K562 (cell line): ENCODE results near the gene STXBP5L. TPM values are rescaled to one million over a fixed set of nuclear protein-coding genes. Genes with fewer than 3 reads are reported as not detected.

Experiments
- ATAC-seq: fragments of 200-7000 bp; cut with Tn5 transposase; 3 replicates; pipeline ENCODE4 v1.9.1; 2020; ENCODE audit warnings: moderate library complexity
- BruUV-seq: library from RNA; stranded (reverse); fragments of 400-500 nt; replicated peaks from 2 replicates; lab custom pipeline; 2021; lab: Mats Ljungman, UMichigan
- CTCF ChIA-PET: fragments of 300-600 bp; formaldehyde crosslinking; extraction: SDS; loops from one replicate; lab custom pipeline; 2021; ENCODE audit warnings: low intra/inter-chr PET ratio; lab: Yijun Ruan, JAX
- POLR2A ChIA-PET: fragments of 300-600, 350-650 bp; sonication (Branson Sonifier 250); formaldehyde crosslinking; extraction: SDS; loops from one replicate; lab custom pipeline; 2021; ENCODE audit warnings: antibody characterized with exemption, inconsistent platforms; lab: Yijun Ruan, JAX
- DNase-seq, 4 experiments: peaks; one replicate each; pipeline versions ENCODE4 v3.0.0 to v3.0.0-alpha.2; 2011 to 2018; ENCODE audit warnings: low spot score in 3 of 4, mixed read lengths in 3 of 4; ENCODE audit errors: extremely low read depth in 1 of 4
- FAIRE-seq: peaks from 2 replicates; lab custom pipeline; 2011; peaks lifted over from hg19 to GRCh38; lab: Jason Lieb, UNC
- H2AFZ ChIP-seq: 2 replicates; pipeline ENCODE4 v1.6.0; 2011; ENCODE audit warnings: low read depth, low read length, control low read depth, inconsistent platforms
- H3K27ac ChIP-seq: fragments of 200-600 bp; 3 replicates; pipeline ENCODE4 v1.8.0; 2011; ENCODE audit warnings: low read depth, mild to moderate bottlenecking, control low read depth, inconsistent platforms, low read length, moderate library complexity, mixed read lengths; ENCODE audit errors: extremely low read depth
- H3K27me3 ChIP-seq, 2 experiments: fragments of 300-600 bp in 1 of 2; 2 replicates in 1 of 2; 3 replicates in 1 of 2; pipeline versions ENCODE4 v1.6.0 to v1.8.0; 2011; ENCODE audit warnings: inconsistent platforms in 2 of 2, low read length in 2 of 2, mild to moderate bottlenecking in 1 of 2, mixed read lengths in 1 of 2, moderate library complexity in 1 of 2; ENCODE audit not compliant: control insufficient read depth in 2 of 2, insufficient read depth in 2 of 2
- H3K36me3 ChIP-seq: fragments of 300-600 bp; 3 replicates; pipeline ENCODE4 v1.8.0; 2011; ENCODE audit warnings: mild to moderate bottlenecking, low read length, inconsistent platforms; ENCODE audit not compliant: control insufficient read depth, insufficient read depth
- H3K4me1 ChIP-seq, 2 experiments: fragments of 200-600 bp in 1 of 2; replicated peaks in 1 of 2; 2 replicates in 1 of 2; 3 replicates in 1 of 2; pipeline versions ENCODE4 v1.5.1 to v1.8.0; 2011; ENCODE audit warnings: inconsistent platforms in 2 of 2, low read length in 2 of 2, mild to moderate bottlenecking in 1 of 2, mixed read lengths in 1 of 2, moderate library complexity in 1 of 2; ENCODE audit not compliant: control insufficient read depth in 2 of 2, insufficient read depth in 2 of 2
- H3K4me2 ChIP-seq: 2 replicates; pipeline ENCODE4 v1.6.1; 2011; ENCODE audit warnings: low read length, control low read depth, inconsistent platforms, mixed read lengths; ENCODE audit not compliant: insufficient read depth
- H3K4me3 ChIP-seq: fragments of 200-600 bp; sonication (generic), shearing (Covaris generic); 2 replicates; pipeline ENCODE4 v1.5.1; 2016; ENCODE audit warnings: control low read depth, inconsistent platforms
- H3K79me2 ChIP-seq: fragments of 200-600 bp; 3 replicates; pipeline ENCODE4 v1.8.0; 2011; ENCODE audit warnings: low read length, inconsistent platforms; ENCODE audit not compliant: control insufficient read depth, insufficient read depth
- H3K9ac ChIP-seq, 2 experiments: 2 replicates each; pipeline versions ENCODE4 v1.6.0 to v1.6.1; 2011; ENCODE audit warnings: low read depth in 2 of 2, low read length in 2 of 2, control low read depth in 1 of 2, inconsistent platforms in 1 of 2, mild to moderate bottlenecking in 1 of 2, mixed read lengths in 1 of 2; ENCODE audit not compliant: insufficient read depth in 1 of 2
- H3K9me1 ChIP-seq: one replicate; pipeline ENCODE4 v1.6.0; 2011; ENCODE audit warnings: inconsistent platforms, mild to moderate bottlenecking, low read length, moderate library complexity; ENCODE audit not compliant: control insufficient read depth, insufficient read depth
- H3K9me3 ChIP-seq: replicated peaks from 2 replicates; pipeline ENCODE4 v1.5.1; 2011; ENCODE audit warnings: low read depth, low read length, inconsistent platforms; ENCODE audit not compliant: control insufficient read depth, insufficient read depth
- H4K20me1 ChIP-seq: replicated peaks from 2 replicates; pipeline ENCODE4 v1.6.1; 2011; ENCODE audit warnings: low read length, inconsistent platforms, mixed read lengths; ENCODE audit not compliant: control insufficient read depth, insufficient read depth
- ARID3B ChIP-seq: fragments of 250-450 bp; sonication (Bioruptor Pico); IDR thresholded peaks from 2 replicates; pipeline ENCODE4 v1.4.0; 2020; ENCODE audit warnings: borderline replicate concordance
- EP400 ChIP-seq: fragments of 450-650 bp; IDR thresholded peaks from 2 replicates; pipeline ENCODE4 v1.6.1; 2017; ENCODE audit warnings: antibody characterized with exemption, mild to moderate bottlenecking, moderate library complexity
- FOXJ3 ChIP-seq: sonication (generic); formaldehyde crosslinking; IDR thresholded peaks from 2 replicates; pipeline ENCODE4 v1.4.0; 2020; ENCODE audit warnings: mild to moderate bottlenecking, missing genetic modification reagents
- HMGXB4 ChIP-seq: sonication (generic); formaldehyde crosslinking; IDR thresholded peaks from 2 replicates; pipeline ENCODE4 v1.8.1; 2023; ENCODE audit warnings: mild to moderate bottlenecking, missing genetic modification reagents
- NCOA6 ChIP-seq: fragments of 450-650 bp; IDR thresholded peaks from 2 replicates; pipeline ENCODE4 v1.6.1; 2017; ENCODE audit warnings: mild to moderate bottlenecking
- PHB2 ChIP-seq: fragments of 450-650 bp; IDR thresholded peaks from 2 replicates; pipeline ENCODE4 v1.6.1; 2017; ENCODE audit warnings: low read depth
- ZFP36 ChIP-seq: fragments of 150-350 bp; IDR thresholded peaks from 2 replicates; pipeline ENCODE4 v1.6.1; 2018; ENCODE audit warnings: low read length, low read depth; ENCODE audit not compliant: partially characterized antibody
- ZNF24 ChIP-seq: fragments of 450-650 bp; IDR thresholded peaks from 2 replicates; pipeline ENCODE4 v1.6.1; 2016
- ZNF408 ChIP-seq: fragments of 250-450 bp; sonication (Bioruptor Pico); IDR thresholded peaks from 2 replicates; pipeline ENCODE4 v1.4.0; 2020; ENCODE audit warnings: low read depth, mild to moderate bottlenecking, moderate library complexity
- ZNF764 ChIP-seq: fragments of 250-450 bp; sonication (Bioruptor Pico); IDR thresholded peaks from 2 replicates; pipeline ENCODE4 v1.4.0; 2020; ENCODE audit warnings: low read depth, mild to moderate bottlenecking, moderate library complexity
- ZSCAN32 ChIP-seq: fragments of 450-650 bp; formaldehyde crosslinking; IDR thresholded peaks from 2 replicates; pipeline ENCODE4 v1.4.0; 2020; ENCODE audit warnings: mild to moderate bottlenecking, moderate library complexity
- WGBS: fragments of 100-300 bp; shearing (Covaris generic); methylation state at CpG from one replicate; pipeline ENCODE4 v1.1.6; 2016; ENCODE audit warnings: low coverage, mixed read lengths; ENCODE audit not compliant: insufficient coverage; ENCODE audit errors: missing lambda C conversion rate; 5-methylcytosine and 5-hydroxymethylcytosine counted together
- in situ Hi-C: fragments of 300-500 bp; cut with MboI; formaldehyde crosslinking; loops from 4 replicates; pipeline ENCODE4 v1.15.0; 2018; ENCODE audit warnings: inconsistent platforms, mixed read lengths
- intact Hi-C: fragments of 100-400 bp; cut with micrococcal nuclease; formaldehyde crosslinking; loops from 2 replicates; pipeline ENCODE4 v1.14.2; 2022
- polyA plus RNA-seq, 8 experiments: library from polyadenylated mRNA; depleted of rRNA in 4 of 8; stranded (reverse) in 5 of 8; unstranded in 3 of 8; fragments of >200 nt; fragmentation: Nextera tagmentation in 2 of 8; fragmentation: Illumina TruSeq in 1 of 8; extraction: Ambion mirVana in 2 of 8; extraction: Trizol in 1 of 8; gene quantifications; 2 replicates each; pipeline versions ENCODE4 v1.2.1 to v1.2.3, GENCODE V29; 2011 to 2014; ENCODE audit warnings: inconsistent platforms in 1 of 8, missing spikeins in 1 of 8
- total RNA-seq, 7 experiments: library from RNA; depleted of rRNA in 6 of 7; stranded (reverse); fragments of >200 nt in 6 of 7; fragmentation: Illumina TruSeq in 2 of 7; extraction: Trizol in 2 of 7; gene quantifications; 2 replicates each; pipeline versions ENCODE4 v1.2.1 to v1.2.3, GENCODE V29; 2011 to 2021; ENCODE audit warnings: low replicate concordance in 1 of 7

Gene STXBP5L
- total and polyA plus RNA-seq, 9 of the 15 experiments (the other 6 are each of a cell fraction or from before 2014, with no cell fraction given) = 0.03 to 0.04 (median 0.03) TPM; not detected in 6

GRCh38 chr3:120926146-120926545, 18.1 kb downstream of the STXBP5L start:
- no peak overlapping the region for H3K27ac ChIP-seq
- no peak overlapping the region for H3K9ac ChIP-seq
- H3K4me1 ChIP-seq = no peaks in the 10 kb centered on the region
- H2AFZ ChIP-seq = no peak overlapping the region
- in situ Hi-C loops = no loop called here
- no peaks in the 10 kb centered on the region for H4K20me1 ChIP-seq
- ChIA-PET POLR2A (no interaction called here), CTCF (no interaction called here)
- ATAC-seq (no peak), DNase-seq (no peak), FAIRE-seq (no peak)
- no peaks in the 10 kb centered on the region for H3K9me1 ChIP-seq
- no peaks in the 10 kb centered on the region for H3K36me3 ChIP-seq
- no peak overlapping the region for H3K4me2 ChIP-seq
- H3K9me3 ChIP-seq = no peaks in the 10 kb centered on the region
- H3K27me3 ChIP-seq = no peaks in the 10 kb centered on the region
- TF ChIP-seq NCOA6 = no peak
- no peak for TF ChIP-seq ZNF408
- no peak for TF ChIP-seq HMGXB4 (CRISPR knock-in tag)
- no peak for TF ChIP-seq ZSCAN32 (CRISPR knock-in tag)
- WGBS = 9% methylated on average over 1 of the region's 1 CpG
- no TSS peak for BruUV-seq
- no peaks in the 10 kb centered on the region for H3K79me2 ChIP-seq
- intact Hi-C loops = no loop called here
- no peak overlapping the region for H3K4me3 ChIP-seq

- Histone ChIP-seq H3K9ac (no peak overlapping the region), H3K4me3 (no peak overlapping the region), H3K9me3 (no peaks in the 10 kb centered on the region), H3K9me1 (no peaks in the 10 kb centered on the region), H3K27ac (no peak overlapping the region), H3K79me2 (no peaks in the 10 kb centered on the region), H3K4me1 (no peaks in the 10 kb centered on the region)
- intact Hi-C loops = no loop called here
- POLR2A ChIA-PET = no interaction called here
- CTCF ChIA-PET = no interaction called here
- no peak for ATAC-seq
- in situ Hi-C loops = no loop called here
- no TSS peak for BruUV-seq
- TF ChIP-seq ZNF24 = no peak
- TF ChIP-seq ZNF764 (CRISPR knock-in tag) = no peak
- no peak for TF ChIP-seq PHB2
- no peak for TF ChIP-seq FOXJ3 (CRISPR knock-in tag)
- no peak for TF ChIP-seq EP400
- no peak for TF ChIP-seq ARID3B (CRISPR knock-in tag)
- no peak for TF ChIP-seq ZFP36
- TF ChIP-seq, all 486 proteins: peak for 0
- DNase-seq (no peak), FAIRE-seq (no peak)
- H3K27me3 ChIP-seq = no peaks in the 10 kb centered on the region
- no peaks in the 10 kb centered on the region for H4K20me1 ChIP-seq
- no peak overlapping the region for H3K4me2 ChIP-seq
- no peak overlapping the region for H2AFZ ChIP-seq
- no peaks in the 10 kb centered on the region for H3K36me3 ChIP-seq
- 0% methylated on average over 1 of the region's 1 CpG for WGBS
Measured at GRCh38 chr3:120928991-120929390, 21.0 kb downstream of the STXBP5L start.
